ENCODE results near the gene MFSD11. TPM values are rescaled to one million over a fixed set of nuclear protein-coding genes. Genes with fewer than 3 reads are reported as not detected.

The MFSD11 gene
- total RNA-seq, 2 donors from 2014 or later: 20.7 to 24.0 TPM

DNA sequence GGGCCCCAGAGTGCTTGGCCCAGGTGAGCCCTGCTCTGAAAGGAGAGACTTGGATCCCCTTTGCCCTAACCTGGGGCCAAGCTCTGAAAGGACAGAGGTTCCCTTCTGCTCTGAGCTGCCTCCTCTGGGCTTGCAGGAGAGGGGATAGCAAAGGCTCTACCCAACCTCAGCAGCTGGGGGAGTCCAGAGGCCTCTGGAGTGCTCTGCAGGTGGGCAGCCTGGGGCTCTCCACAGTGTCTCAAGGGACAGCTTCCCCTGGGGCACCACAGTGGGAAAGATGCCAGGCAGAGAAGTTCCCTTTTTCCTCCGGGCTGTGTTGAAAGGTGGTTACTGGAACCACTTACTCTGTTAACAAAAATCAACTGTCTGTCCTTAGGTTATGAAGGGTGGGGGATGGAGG, 82.1 kb downstream of the MFSD11 start:
- DNase-seq (ENCODE audit: low spot score): no peak
- intact Hi-C loops (cut with DNase I): loop anchor here in 1 of 2 donors (5.0 kb wide), 1 partner anchor 788 kb away; no protein-coding TSS in a partner anchor

DNA sequence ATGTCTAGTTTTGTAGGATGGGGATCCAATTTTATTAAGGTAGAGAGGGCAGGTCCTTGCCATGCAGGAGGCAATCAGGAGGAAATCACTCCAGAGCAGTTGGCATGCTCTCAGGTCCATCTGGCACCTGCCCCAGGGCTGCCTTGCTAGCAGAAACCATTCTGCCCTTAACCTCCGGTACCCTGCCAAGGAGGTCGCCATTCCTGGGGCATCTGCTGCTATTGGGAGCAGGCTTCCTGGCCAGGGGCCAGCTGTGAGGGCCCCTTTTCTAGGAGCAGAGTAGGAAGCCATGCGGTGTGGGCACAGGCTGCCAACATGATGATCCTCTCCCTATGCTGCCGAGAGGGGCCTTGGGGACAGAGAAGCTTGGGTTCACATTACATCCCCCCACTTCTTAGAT, 82.6 kb downstream of the MFSD11 start:
- DNase-seq (ENCODE audit: low spot score): no peak
- intact Hi-C loops (cut with DNase I): loop anchor here in 1 of 2 donors (5.0 kb wide), 1 partner anchor 788 kb away; no protein-coding TSS in a partner anchor

DNA sequence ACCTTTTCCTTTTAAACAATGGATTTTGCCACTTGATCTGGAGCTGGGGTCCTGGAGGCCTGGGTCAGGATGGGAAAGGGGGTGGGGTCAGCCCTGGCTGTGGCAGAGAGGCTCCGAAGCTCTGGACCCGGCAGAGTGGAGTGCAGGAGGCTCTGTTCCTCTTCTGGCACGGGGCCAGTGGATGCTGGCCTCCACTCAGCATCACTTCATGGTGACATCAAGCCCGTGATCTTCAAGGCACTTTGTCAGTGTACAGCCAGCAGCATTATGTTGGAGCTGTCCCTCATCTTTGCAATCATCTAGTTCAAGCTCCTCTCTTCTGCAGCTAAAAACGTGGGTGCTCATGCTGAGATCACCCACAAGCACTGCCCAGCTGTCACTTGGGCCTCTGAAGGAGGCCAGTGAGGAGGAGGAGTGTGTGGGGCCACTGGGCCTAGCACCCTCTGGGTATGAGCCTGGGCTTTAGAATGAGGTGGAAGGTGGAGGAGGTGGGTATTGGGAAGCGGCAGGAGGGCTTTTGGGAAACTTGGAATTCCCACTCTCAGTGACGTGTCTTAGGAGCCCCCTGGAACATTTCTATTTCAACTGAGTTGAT, 84.4 kb downstream of the MFSD11 start:
- DNase-seq (ENCODE audit: low spot score): no peak
- intact Hi-C loops (cut with DNase I): loop anchor here in 1 of 2 donors (5.0 kb wide), 1 partner anchor 790 kb away; no protein-coding TSS in a partner anchor

DNA sequence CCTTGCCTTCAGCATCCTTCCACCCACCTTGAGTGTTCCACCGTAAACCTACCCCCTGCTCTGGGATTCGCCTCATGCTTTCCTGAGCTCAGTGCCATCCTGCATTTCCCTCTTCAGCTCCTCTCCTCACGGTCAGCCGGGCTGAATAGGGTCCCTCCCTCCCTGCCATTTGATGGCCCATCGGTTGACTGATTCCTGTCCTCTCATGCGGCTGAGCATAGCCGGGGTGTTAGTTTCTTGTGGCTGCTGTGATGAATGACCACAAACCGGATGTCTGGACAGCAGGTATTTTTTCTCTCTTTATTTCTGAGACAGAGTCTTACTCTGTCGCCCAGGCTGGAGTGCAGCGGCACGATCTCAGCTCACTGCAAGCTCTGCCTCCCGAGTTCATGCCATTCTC, 86.2 kb downstream of the MFSD11 start:
- no peak for DNase-seq (ENCODE audit: low spot score)
- intact Hi-C loops (cut with DNase I): loop anchor here in 1 of 2 donors (5.0 kb wide), 1 partner anchor 792 kb away; no protein-coding TSS in a partner anchor

DNA sequence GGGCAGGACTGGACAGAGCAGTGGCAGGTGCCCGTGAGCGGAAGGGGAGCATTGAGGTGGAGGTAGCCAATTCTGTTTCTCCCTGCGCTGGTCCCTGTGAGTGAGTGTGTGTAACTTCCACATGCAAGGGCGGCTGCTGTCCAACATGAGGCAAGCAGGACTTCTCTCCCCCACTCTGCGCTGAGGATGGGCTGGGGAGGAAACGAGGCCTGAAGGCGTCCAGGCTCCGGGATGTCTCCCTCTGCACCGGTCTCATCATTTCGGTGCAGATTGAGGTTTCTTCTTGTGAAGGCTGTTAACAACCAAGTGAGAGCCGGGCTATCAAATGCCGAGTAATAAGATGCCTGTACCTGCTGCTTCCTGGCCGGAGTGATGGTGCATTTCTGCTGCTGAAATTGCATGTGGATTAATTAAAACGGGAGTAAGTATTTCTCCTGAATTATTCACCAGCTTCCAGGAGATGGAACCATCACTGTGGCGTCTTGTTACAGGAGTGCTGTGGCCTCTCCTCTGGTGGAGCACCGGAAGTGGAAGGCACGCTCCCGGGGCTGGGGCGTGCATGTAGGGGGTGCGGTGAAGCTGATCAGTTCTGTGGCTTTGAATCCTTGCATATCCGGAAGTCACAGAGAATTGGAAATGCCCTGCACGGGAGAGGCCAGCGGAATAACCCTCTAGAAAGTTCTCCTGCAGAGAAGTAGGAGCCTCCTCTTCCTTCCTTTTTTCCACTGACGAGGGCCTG, 88.6 kb downstream of the MFSD11 start:
- intact Hi-C loops (cut with DNase I): no loop called here
- no peak for DNase-seq (ENCODE audit: low spot score)

DNA sequence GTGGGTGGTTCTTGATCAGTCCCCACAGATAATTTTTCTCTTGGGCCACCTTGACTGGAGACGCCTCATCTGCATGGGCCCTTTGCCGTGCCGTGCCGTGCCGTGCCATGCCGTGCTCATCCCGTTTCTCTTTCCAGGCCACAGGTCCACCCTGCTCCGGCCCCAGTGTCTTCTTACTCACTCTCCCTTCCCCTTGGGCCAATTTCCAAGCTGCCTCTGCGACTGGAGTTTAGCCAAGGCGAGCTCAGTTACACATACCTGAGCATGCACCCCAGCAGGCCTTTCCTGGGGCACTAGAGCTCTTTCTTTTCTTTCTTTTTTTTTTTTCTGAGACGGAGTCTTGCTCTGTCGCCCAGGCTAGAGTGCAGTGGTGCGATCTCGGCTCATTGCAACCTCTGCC, 89.8 kb downstream of the MFSD11 start:
- intact Hi-C loops (cut with DNase I): no loop called here
- no peak for DNase-seq (ENCODE audit: low spot score)

Small RNA genes lying within 50 kb of the gene (microRNA-seq; reads per million reads assigned to microRNA genes)
- gene MIR636 (ENCODE audit: borderline microRNAs expressed in 2 of 2): 0.32 to 0.52 reads per million in 2 donors

Other genes with a start within 250 kb of the MFSD11 start
- 10 to 100 TPM; 26.7 to 31.4 TPM for gene RHBDF2, start 236.7 kb upstream of the MFSD11 start, total RNA-seq
- gene CYGB, start 200.4 kb upstream of the MFSD11 start, total RNA-seq: 10 to 100 TPM; 16.3 to 24.5 TPM
- gene PRCD, start 198.1 kb upstream of the MFSD11 start, total RNA-seq: 1 to 10 TPM; 1.6 to 4.7 TPM
- 1 to 10 TPM; 3.0 to 3.1 TPM for gene ST6GALNAC2, start 152.3 kb upstream of the MFSD11 start, total RNA-seq
- 1 to 10 TPM; 2.0 to 2.3 TPM for gene ST6GALNAC1, start 94.4 kb upstream of the MFSD11 start, total RNA-seq
- 100 to 1,000 TPM; 343 to 428 TPM for gene MXRA7, start 27.2 kb upstream of the MFSD11 start, total RNA-seq
- gene JMJD6, start 11.5 kb upstream of the MFSD11 start, total RNA-seq: 10 to 100 TPM; 32.1 to 43.0 TPM
- 10 to 100 TPM; 23.3 to 25.6 TPM for gene METTL23, start 11.3 kb upstream of the MFSD11 start, total RNA-seq
- gene SRSF2, start 788 bp upstream of the MFSD11 start, total RNA-seq: 100 to 1,000 TPM; 120 to 133 TPM
- under 1 TPM; 0.19 to 0.88 TPM for gene MGAT5B, start 130.3 kb downstream of the MFSD11 start, total RNA-seq